GM18858 (cell line): ENCODE measurements around the gene NUP160.
A peak's percentile ranks its signal among the peaks of the same experiment; 100 is the strongest.
"Not testable (repeated sequence)": the region's sequence is repeated elsewhere in the genome, so short reads cannot be mapped to it uniquely, and the experiment has no call there.

ENCODE experiments used
- ATAC-seq: cut with Tn5 transposase; IDR thresholded peaks from one replicate; pipeline ENCODE4 v1.9.1; 2021; ENCODE audit not compliant: unreplicated experiment

The NUP160 gene

GRCh38 chr11:47847892-47848699, at the start of gene NUP160:
TSS of gene NUP160 (minus strand) at chr11:47848350. CDS start at chr11:47848318, 32 bp downstream.
- ATAC-seq: peak; percentile 51

- ATAC-seq: no peak
Measured at GRCh38 chr11:47896199-47896598, 48.0 kb upstream of the NUP160 start.

GRCh38 chr11:47895035-47895434, 46.9 kb upstream of the NUP160 start:
- no peak for ATAC-seq

- ATAC-seq: not testable (repeated sequence)
Measured at GRCh38 chr11:47892546-47893276, 44.6 kb upstream of the NUP160 start.

- no peak for ATAC-seq
Measured at GRCh38 chr11:47891886-47892285, 43.7 kb upstream of the NUP160 start.

- no peak for ATAC-seq
Measured at GRCh38 chr11:47889714-47890441, 41.7 kb upstream of the NUP160 start.

GRCh38 chr11:47887910-47888569, 39.9 kb upstream of the NUP160 start:
- ATAC-seq: no peak

- ATAC-seq: no peak
Measured at GRCh38 chr11:47886096-47886495, 37.9 kb upstream of the NUP160 start.

GRCh38 chr11:47882437-47882836, 34.3 kb upstream of the NUP160 start:
- not testable (repeated sequence) for ATAC-seq

- ATAC-seq: no peak
Measured at GRCh38 chr11:47881145-47881544, 33.0 kb upstream of the NUP160 start.

- peak; percentile 55 for ATAC-seq
Measured at GRCh38 chr11:47879259-47880158, 31.4 kb upstream of the NUP160 start.

GRCh38 chr11:47875858-47876257, 27.7 kb upstream of the NUP160 start:
- ATAC-seq: not testable (repeated sequence)

GRCh38 chr11:47870404-47870803, 22.3 kb upstream of the NUP160 start:
- no peak for ATAC-seq

- no peak for ATAC-seq
Measured at GRCh38 chr11:47869544-47870393, 21.6 kb upstream of the NUP160 start.

- ATAC-seq: no peak
Measured at GRCh38 chr11:47867823-47868222, 19.7 kb upstream of the NUP160 start.

GRCh38 chr11:47866892-47867291, 18.7 kb upstream of the NUP160 start:
- not testable (repeated sequence) for ATAC-seq

GRCh38 chr11:47864901-47865300, 16.8 kb upstream of the NUP160 start:
- ATAC-seq: no peak

GRCh38 chr11:47863898-47864430, 15.8 kb upstream of the NUP160 start:
- no peak for ATAC-seq
